Calu3 (cell line): ENCODE measurements around the gene PMM2. TPM values are rescaled to one million over a fixed set of nuclear protein-coding genes. Genes with fewer than 3 reads are reported as not detected.

Source experiments
- BruUV-seq: library from RNA; stranded (reverse); fragments of 400-500 nt; replicated peaks from 2 replicates; lab custom pipeline; 2021; lab: Mats Ljungman, UMichigan
- CTCF ChIA-PET: fragments of 300-600 bp; sonication (Branson Sonifier 250); formaldehyde crosslinking; loops from one replicate; lab custom pipeline; 2022; ENCODE audit warnings: antibody characterized with exemption; lab: Charles Lee
- DNase-seq: peaks from one replicate; pipeline ENCODE4 v3.0.0; 2022
- H3K27ac Mint-ChIP-seq: one replicate; pipeline ENCODE4 v1.8.0; 2022; ENCODE audit warnings: mixed read lengths; ENCODE audit not compliant: unreplicated experiment
- H3K27me3 Mint-ChIP-seq: one replicate; pipeline ENCODE4 v1.8.0; 2022; ENCODE audit warnings: mixed read lengths; ENCODE audit not compliant: unreplicated experiment
- H3K36me3 Mint-ChIP-seq: one replicate; pipeline ENCODE4 v1.8.0; 2022; ENCODE audit warnings: mild to moderate bottlenecking, moderate library complexity, mixed read lengths; ENCODE audit not compliant: insufficient read depth, unreplicated experiment
- H3K4me1 Mint-ChIP-seq: one replicate; pipeline ENCODE4 v1.8.0; 2022; ENCODE audit warnings: mild to moderate bottlenecking, low read depth, mixed read lengths; ENCODE audit not compliant: unreplicated experiment
- H3K4me3 Mint-ChIP-seq: one replicate; pipeline ENCODE4 v1.8.0; 2022; ENCODE audit warnings: mild to moderate bottlenecking, low read depth, moderate library complexity, mixed read lengths; ENCODE audit not compliant: unreplicated experiment
- H3K9me3 Mint-ChIP-seq: one replicate; pipeline ENCODE4 v1.8.0; 2022; ENCODE audit warnings: low read depth, mixed read lengths; ENCODE audit not compliant: unreplicated experiment
- CTCF ChIP-seq: fragments of 200-600 bp; IDR thresholded peaks from one replicate; pipeline ENCODE4 v1.8.0; 2022; ENCODE audit warnings: antibody characterized with exemption; ENCODE audit not compliant: unreplicated experiment
- intact Hi-C: fragments of 100-400 bp; cut with micrococcal nuclease; formaldehyde crosslinking; loops from one replicate; pipeline ENCODE4 v1.10.0; 2022; ENCODE audit not compliant: unreplicated experiment
- total RNA-seq: library from RNA; stranded (reverse); gene quantifications from 2 replicates; pipeline ENCODE4 v1.2.3, GENCODE V29; 2022

The PMM2 gene
- total RNA-seq, 1 experiment from 2014 or later, result 88.3 TPM

GRCh38 chr16:8819411-8820034, 21.9 kb downstream of the PMM2 start:
- H3K27ac Mint-ChIP-seq, result no peak overlapping the region
- no TSS peak for BruUV-seq
- CTCF ChIA-PET, result no interaction called here

DNA sequence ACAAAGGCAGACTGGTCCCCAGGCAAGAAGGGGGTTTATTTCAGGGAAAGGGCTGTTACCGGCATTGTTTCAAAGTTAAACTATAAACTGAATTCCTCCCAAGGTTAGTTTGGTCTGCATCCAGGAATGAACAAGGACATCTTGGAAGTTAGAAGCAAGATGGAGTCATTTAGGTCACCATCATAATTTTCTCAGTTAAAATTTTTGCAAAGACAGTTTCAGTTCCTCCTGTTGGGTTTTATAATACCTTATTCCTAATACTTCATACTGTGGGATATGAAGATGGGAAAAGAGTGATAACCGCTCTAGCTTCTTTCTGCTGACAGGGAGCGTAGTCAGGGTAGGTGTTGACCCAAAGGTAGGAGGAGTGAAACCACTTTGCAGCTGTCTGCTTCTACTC, 24.8 kb downstream of the PMM2 start:
- Mint-ChIP-seq H3K27ac (no peak overlapping the region), H3K9me3 (no peaks in the 10 kb centered on the region), H3K4me3 (no peak overlapping the region), H3K36me3 (peaks cover 74% of the 10 kb centered on the region), H3K27me3 (no peaks in the 10 kb centered on the region), H3K4me1 (no peaks in the 10 kb centered on the region)
- DNase-seq, result no peak
- CTCF ChIA-PET, result no interaction called here
- BruUV-seq, result no TSS peak
- TF ChIP-seq CTCF, result no peak
- intact Hi-C loops, result no loop called here

More at GRCh38 chr16:8819411-8820034, 21.9 kb downstream of the PMM2 start:
- no peak for TF ChIP-seq CTCF
- H3K27me3 Mint-ChIP-seq, result no peaks in the 10 kb centered on the region
- H3K4me3 Mint-ChIP-seq, result no peak overlapping the region
- H3K4me1 Mint-ChIP-seq, result no peaks in the 10 kb centered on the region
- H3K9me3 Mint-ChIP-seq, result no peaks in the 10 kb centered on the region
- peaks cover 60% of the 10 kb centered on the region for H3K36me3 Mint-ChIP-seq
- intact Hi-C loops, result no loop called here
- no peak for DNase-seq

DNA sequence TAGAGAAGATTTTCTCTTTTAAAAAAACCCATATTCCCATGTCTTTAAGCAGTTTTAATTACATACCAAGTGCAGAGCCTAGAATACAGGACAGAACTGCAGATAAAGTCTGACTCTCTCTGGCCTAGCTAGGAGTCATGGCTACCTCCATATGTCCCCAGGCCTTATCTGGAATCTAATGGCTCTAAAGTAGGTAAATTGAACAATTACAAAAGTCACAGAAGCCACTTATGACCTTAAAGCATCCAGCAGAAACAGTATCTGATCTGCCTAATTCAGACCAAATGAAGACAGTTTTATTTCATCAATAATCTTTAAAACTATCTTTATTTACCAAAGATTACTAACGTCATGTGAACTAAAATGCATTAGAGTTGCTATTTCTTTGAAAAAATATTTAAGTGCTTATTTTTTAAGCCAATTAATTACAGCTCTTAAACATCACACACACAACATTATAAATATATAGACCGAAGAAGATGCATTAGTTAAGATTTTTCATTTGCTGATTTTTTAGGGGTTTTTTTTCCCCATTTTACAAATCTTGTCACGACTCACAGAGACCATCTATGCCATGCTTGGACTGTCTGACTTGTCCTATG, 28.7 kb downstream of the PMM2 start:
- CTCF ChIA-PET, result no interaction called here
- H3K4me3 Mint-ChIP-seq, result no peak overlapping the region
- intact Hi-C loops, result no loop called here
- H3K9me3 Mint-ChIP-seq, result no peaks in the 10 kb centered on the region
- no peak for TF ChIP-seq CTCF
- no peak for DNase-seq
- H3K36me3 Mint-ChIP-seq, result peaks cover 68% of the 10 kb centered on the region
- BruUV-seq, result no TSS peak
- H3K4me1 Mint-ChIP-seq, result no peaks in the 10 kb centered on the region
- no peak overlapping the region for H3K27ac Mint-ChIP-seq
- no peaks in the 10 kb centered on the region for H3K27me3 Mint-ChIP-seq

DNA sequence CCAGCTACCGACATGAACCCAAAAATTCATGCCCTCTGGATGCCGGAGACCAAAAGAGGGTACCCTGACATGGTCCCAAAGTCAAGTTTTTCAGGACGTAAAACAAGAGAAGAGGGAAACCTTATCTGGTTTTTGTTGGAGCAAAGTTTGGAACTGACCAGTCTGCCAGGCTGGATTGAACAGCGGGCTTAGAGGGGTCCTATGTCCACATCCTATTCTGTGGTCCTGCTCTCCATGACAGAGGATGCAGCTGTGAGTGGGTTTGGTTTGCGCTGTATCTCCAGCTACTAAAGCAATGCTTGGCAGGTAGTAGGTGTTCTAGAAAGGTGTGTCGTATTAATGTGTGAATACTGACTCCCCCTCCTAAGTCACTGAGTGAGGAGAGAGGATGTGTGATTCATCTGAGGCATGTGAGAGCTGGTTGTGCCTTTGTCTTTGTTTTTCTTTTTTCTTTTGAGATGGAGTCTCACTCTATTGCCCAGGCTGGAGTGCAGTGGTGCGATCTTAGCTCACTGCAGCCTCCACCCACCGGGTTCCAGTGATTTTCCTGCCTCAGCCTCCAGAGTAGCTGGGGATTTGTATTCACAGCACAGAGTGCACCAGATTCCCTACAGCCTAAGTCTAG, 31.0 kb downstream of the PMM2 start:
- H3K4me1 Mint-ChIP-seq, result no peaks in the 10 kb centered on the region
- H3K27me3 Mint-ChIP-seq, result no peaks in the 10 kb centered on the region
- intact Hi-C loops, result no loop called here
- DNase-seq, result no peak
- no peak overlapping the region for H3K27ac Mint-ChIP-seq
- BruUV-seq, result no TSS peak
- no peaks in the 10 kb centered on the region for H3K9me3 Mint-ChIP-seq
- peaks cover 67% of the 10 kb centered on the region for H3K36me3 Mint-ChIP-seq
- no peak for TF ChIP-seq CTCF
- CTCF ChIA-PET, result no interaction called here
- H3K4me3 Mint-ChIP-seq, result no peak overlapping the region
